Activated T-helper 1 cell treated with Interleukin-2 at 50 U/mL for 16 hours (primary cell): Measurements from ENCODE around the gene KCNH5.

ENCODE experiments used
- DNase-seq: peaks from one replicate; pipeline ENCODE4 v3.0.0-alpha.2; 2020; ENCODE audit warnings: low read depth

KCNH5 gene

DNA sequence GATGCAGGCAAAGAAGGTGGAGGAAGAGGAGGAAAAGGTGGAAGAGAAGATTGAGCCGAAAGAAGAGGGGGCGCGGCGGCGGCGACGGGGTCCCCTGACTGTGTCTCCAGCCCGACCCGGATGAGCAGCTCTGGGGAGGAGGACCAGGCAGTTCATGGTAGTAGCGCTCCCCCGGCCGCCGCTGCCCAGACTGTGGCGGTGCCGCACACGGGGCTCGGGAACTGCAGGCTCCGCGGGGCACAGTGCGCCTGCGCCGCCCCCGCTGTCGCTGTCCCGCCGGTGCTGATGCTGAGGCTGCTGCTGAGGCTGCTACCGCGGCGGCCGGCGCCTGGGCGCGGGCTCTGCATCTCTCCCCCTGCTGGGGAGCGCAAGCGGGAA is at the start of gene KCNH5:
KCNH5 (minus strand) TSS at position 225 of the 378 bp plus-strand sequence. CDS start 272 bp downstream, outside the sequence.
- DNase-seq: no peak

DNA sequence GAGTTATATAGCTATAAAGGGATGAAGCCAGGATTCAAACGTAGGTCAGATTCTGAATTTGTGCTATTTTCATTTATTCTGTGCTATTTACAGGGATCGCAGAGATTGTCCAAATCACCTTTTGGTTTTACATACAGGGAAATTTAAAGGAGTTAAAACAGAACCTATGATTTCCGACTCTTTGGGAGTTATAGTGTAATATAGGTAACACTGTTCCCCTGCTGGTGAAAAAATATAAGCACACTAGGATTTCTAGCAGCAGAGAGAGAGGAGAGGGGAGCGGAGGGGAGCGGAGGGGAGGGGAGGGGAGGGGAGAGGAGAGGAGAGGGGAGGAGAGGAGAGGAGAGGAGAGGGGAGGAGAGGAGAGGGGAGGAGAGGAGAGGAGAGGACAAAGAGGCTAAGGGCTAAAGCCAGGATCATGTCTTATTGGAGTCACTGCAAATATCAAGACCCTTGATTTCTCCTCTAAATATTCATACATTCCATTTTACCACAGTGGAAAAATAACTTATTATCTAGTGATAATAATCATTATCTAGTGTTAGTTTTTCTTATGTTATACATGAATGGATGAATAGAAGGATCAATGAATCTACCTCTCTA is 46.2 kb upstream of the KCNH5 start:
- no peak for DNase-seq

DNA sequence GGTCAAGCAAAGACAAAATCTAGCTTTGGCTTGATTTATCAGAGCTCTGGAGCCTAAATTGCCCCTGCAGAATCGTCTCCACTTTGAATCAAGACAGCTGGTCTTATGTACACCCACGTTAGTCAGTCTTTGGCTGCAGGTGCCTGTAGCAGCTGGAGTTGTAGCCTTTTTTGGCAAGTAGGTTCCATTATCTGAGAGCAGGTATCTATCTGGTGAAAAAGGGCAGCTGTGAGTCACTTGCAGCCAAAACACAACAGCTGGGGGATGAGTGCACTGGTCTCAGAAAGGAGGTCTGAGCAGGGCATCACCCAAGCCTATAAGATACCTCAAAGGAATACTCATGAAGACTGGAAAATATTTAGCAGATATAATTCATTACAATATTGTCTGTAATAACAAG is 43.6 kb upstream of the KCNH5 start:
- no peak for DNase-seq

DNA sequence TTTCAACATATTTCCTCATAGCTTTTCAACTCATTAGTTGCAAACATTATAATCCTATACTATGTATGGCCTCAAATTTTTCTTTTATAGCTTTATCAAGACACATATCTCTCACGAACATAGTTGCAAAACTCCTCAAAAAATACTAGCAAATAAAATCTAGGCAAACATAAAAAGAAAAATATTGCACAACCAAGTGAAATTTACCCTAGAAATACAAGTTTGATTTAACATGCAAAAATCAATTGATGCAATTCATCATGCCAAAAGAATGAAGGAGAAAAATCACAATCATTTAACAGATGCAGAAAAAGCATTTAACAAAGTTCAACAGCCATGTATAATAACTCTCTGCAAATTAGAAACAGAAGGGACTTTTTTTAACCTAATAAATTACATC is 33.3 kb upstream of the KCNH5 start:
- DNase-seq: no peak

- DNase-seq: no peak
Observed at GRCh38 chr14:63076488-63076887, 31.2 kb upstream of the KCNH5 start.

DNA sequence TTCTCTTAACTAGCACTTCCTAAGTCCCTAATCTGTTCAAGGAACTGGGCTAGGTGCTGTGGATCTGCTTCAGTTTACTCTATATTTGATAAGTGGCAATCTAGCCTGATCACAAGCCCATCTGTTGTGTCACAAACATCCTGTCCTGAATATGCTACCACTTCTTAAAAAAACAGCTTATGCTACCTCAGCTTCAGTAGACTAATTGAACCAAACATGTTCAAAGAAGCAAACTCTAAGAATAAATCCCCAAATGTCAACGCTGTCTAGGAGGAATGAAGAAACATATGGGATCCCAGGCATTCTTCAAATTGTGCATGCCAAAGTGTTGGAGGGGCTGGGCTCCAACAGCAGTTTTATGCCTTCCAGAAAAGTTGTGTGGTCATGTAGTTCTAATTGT is 10.4 kb upstream of the KCNH5 start:
- DNase-seq: no peak

- no peak for DNase-seq
Observed at GRCh38 chr14:63051992-63052391, 6.7 kb upstream of the KCNH5 start.

GRCh38 chr14:63051301-63051700 is 6.0 kb upstream of the KCNH5 start:
- DNase-seq: no peak

DNA sequence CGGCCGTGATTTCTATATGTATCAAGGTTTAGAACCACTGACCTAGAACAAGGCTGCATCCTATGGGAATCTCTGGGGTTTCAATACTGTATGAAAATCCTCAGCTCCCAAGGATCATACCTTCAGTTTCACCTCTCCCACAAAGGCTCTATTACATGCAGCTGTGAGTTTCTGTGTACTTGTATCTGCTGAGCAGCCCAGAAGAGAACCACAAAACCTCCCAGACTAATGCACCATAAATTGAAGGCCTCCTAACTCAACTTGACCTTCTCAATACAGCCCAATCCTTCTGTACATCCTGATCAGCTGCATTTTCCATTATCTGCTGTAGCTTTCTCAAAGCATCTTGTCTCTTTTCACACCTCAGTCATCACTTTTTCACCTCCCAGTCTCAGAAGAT is 5.4 kb upstream of the KCNH5 start:
- DNase-seq: no peak

- no peak for DNase-seq
Observed at GRCh38 chr14:63046339-63047268, 1.3 kb upstream of the KCNH5 start.

GRCh38 chr14:63045612-63046320 is 508 bp upstream of the KCNH5 start:
- DNase-seq: no peak

- no peak for DNase-seq
Observed at GRCh38 chr14:63039866-63040265, 5.4 kb downstream of the KCNH5 start.

DNA sequence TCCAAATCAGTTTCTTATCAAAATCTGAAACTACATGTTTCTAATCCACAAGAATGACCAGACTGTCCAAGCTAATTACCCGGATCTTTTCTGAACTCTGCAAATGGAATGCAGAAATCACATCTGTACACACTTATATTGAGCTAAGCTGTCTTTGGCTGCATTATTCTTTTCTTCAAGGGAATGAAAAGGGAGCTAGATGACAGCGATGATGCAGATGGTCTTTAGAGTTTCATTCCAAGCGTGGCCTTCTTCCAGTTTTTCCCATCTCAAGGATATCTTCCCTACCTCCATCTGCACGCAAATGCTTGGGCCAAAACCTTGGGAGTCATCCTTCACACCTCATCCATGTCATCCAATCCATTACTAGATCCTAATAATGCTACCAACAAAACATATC is 12.6 kb downstream of the KCNH5 start:
- DNase-seq: no peak

DNA sequence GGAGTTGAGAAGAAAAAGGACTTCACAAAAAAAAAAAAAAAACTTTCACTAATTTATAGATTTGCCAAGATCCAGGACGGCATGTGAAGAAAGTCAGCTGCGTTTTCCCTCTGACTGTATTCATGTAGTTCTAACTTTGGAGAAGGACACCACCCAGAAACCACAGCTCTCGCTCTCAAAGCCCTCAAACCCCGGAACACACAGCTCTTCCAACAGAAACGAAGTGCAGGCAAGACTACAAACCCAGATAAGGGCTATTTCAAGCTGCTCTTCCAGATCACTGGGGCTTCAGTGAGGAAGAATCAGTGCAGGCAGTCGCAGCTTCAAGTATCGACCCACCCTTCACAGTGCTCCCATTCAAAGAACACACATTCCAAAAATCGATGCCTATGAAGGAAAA is 13.2 kb downstream of the KCNH5 start:
- no peak for DNase-seq

DNA sequence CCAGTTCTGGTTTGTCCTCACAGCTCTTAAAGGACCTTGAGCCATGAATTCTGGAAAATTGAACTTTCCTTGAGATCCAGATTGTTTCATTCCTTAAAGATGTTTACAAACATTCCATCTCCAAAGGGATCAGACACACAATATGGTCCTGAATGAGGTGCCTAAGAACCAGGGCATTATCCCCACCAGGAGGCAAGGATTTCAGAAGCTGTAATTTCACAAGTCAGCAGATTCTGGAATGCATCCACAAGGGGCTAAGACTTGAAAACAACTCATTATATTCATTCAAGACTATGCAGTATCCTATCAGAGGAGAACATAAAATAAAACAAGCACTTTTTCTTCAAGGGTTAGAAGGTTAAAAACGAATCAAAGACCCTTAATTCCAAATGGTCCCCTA is 15.1 kb downstream of the KCNH5 start:
- no peak for DNase-seq

- DNase-seq: no peak
Observed at GRCh38 chr14:63027719-63028118, 17.5 kb downstream of the KCNH5 start.

GRCh38 chr14:63026491-63026890 is 18.8 kb downstream of the KCNH5 start:
- no peak for DNase-seq

DNA sequence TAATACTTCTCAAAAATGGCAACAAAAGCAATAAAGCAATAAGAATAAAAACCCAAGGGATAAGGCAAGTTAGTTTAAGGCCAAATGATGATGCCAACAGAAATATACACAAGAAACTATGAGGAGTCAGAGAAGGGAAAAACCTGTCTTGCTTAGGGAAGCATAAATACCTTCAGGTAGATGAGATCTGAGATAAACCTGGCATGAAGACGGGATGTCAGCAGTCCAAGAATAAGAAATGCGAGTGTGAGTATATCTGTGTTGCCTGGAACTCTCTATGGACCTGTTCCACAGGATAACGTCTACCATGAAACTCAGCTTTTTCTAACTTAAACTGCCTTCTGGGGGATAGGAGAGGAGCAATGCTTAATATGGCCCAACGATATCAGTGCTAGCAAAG is 30.6 kb downstream of the KCNH5 start:
- DNase-seq: no peak

- no peak for DNase-seq
Observed at GRCh38 chr14:63012171-63012570, 33.1 kb downstream of the KCNH5 start.

GRCh38 chr14:63011623-63012022 is 33.6 kb downstream of the KCNH5 start:
- DNase-seq: no peak

DNA sequence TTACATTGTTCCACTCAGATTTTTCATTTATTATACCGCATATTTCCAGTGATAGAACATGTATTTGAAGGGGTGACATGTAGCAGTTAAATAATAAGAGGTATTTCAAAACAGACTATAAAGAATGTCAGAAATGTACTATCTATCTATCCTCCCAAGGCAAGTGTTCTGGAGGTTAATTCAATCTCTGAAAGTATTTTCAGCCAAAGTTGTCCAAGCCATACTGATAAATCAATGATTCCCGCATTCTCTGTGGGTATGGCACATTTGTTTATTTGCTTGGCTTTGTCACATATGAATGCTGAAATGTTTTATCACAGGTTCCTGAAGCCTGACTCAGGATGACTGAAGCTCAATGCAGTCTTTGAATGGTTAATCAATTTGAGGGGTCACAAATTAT is 35.8 kb downstream of the KCNH5 start:
- DNase-seq: no peak

GRCh38 chr14:63006531-63006930 is 38.7 kb downstream of the KCNH5 start:
- DNase-seq: no peak

GRCh38 chr14:62994096-62994495 is 51.2 kb downstream of the KCNH5 start:
- no peak for DNase-seq
